HG02763 (cell line): Measurements from ENCODE around the gene ZNF410.
"Not testable (repeated sequence)": the region's sequence is repeated elsewhere in the genome, so short reads cannot be mapped to it uniquely, and the experiment has no call there.

Source experiments
- ATAC-seq: cut with Tn5 transposase; IDR thresholded peaks from one replicate; pipeline ENCODE4 v1.9.1; 2021; ENCODE audit warnings: mild to moderate bottlenecking, moderate library complexity; ENCODE audit not compliant: unreplicated experiment

Gene ZNF410

DNA sequence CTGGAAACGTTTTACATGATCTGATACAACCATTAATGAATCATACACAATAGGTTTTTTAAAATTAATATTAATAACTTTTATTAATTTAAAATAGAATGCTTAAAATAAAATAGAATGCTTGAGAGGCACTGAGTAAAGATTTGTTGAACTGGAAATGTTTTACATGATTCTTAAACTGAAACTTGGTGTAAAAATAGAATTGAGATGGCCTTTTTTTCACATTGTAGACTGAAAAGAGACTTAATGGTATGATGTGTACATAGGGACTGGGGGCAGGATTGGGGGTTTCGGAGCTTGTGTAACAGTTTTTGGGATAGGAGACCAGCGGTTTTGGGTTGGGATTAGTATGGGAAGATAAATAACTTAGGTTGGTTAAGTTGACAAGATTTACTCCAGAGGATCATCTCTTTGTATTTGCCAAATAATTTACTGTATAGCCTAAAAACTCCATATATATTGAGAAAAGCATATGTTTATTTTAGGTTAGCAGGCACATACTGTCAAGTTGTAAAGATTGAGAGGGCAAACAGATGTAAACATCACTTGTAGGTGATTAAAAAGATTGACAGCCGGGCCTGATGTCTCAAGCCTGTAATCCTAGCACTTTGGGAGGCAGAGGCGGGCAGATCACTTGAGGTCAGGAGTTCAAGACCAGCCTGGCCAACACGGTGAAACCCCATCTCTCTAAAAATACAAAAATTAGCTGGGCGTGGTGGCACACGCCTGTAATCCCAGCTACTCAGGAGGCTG, 2.0 kb upstream of the ZNF410 start:
- no peak for ATAC-seq

DNA sequence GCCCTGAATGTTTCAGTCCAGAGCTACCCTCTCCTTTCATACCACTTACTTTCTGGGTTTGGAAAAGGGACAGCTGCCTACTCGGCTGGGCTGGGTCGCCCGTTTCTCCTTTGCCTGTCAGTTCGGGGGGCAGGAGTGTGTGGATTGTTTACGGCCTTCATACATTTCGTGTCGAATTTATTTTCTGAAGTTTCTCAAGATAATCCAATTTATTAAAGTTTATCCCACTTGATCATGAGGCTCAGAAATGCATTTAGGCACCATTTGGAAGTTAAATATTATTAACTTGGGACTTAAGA, 608 bp downstream of the ZNF410 start:
- ATAC-seq: no peak

DNA sequence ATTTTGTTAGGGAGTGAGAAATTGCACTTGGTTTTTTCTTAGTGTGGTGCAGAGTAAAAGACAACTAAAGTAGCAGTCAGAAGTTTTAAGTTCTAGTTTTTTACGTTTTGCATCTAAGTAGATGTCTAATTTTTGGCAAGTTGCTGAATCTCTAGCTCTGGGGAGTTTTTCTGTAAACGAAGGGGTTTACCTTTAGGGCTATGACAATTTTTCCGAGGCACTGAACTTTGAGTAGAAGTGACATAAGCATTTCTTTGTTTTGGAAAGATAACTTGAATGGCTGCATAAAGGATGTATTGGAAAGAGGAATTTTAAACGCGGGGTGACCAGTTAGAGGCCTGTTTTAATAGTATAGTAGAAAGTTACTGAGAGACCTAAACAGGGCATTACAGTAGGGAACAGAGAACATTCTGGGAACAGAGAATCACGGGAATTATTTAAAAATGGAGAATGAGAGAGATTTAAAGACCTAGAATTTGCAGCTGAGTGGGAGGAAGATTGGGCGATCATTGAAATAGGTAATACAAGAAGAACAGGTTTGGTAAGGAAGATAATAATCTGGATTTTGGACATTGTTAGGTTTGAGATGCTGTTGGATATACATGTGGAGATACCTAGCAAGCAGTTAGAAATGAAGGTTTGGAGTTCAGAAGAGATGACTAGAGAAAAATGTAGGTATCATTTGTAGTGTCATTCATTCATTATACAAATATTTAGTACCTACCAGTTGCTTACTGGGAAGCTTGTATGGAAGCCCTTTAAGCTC, 1.2 kb downstream of the ZNF410 start:
- ATAC-seq: no peak

DNA sequence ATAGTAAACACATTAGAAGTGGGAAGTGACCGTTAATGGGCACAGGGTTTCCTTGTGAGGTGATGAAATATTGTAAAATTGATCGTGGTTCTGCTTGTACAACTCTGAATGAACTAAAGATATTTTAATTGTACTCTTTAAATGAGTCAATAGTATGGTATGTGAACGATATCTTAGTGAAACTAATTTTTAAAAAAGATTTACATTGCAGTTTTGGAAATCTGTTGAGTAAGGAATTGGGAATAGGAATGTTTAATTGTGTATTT, 1.7 kb downstream of the ZNF410 start:
- no peak for ATAC-seq

DNA sequence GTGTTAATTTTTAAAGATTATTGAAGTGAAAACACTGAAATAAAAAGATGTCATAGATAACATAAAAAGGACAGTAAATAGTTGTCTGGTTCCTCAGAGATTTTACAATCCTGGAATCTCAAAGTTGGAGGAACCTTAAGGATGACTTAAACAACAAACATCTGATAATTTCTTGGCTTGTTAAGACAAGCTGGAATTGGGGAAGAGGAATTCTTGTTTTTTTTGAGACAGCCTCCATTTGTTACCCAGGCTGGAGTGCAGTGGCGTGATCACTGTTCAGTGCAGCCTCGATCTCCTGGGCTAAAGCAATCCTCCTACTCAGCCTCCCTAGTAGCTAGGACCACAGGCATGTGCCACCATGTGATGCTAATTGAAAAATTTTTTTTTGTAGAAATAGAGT, 2.3 kb downstream of the ZNF410 start:
- ATAC-seq: no peak

DNA sequence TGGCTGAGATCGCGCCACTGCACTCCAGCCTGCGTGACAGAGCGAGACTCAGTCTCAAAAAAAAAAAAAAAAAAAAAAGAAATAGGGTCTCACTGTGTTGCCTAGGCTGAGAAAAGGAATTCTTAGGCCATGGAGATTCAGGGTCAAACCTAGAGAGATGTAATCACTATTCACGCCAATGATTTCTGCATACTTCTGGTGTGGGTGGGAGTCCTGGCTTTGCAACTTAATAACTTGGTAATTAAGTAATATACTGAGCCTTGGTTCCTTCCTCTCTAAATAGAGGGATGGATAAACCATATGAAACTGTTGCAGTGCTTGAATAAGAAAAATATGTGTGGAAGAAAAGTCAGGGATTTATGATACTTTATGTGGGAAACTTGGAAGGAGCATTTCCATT, 2.7 kb downstream of the ZNF410 start:
- ATAC-seq: no peak

DNA sequence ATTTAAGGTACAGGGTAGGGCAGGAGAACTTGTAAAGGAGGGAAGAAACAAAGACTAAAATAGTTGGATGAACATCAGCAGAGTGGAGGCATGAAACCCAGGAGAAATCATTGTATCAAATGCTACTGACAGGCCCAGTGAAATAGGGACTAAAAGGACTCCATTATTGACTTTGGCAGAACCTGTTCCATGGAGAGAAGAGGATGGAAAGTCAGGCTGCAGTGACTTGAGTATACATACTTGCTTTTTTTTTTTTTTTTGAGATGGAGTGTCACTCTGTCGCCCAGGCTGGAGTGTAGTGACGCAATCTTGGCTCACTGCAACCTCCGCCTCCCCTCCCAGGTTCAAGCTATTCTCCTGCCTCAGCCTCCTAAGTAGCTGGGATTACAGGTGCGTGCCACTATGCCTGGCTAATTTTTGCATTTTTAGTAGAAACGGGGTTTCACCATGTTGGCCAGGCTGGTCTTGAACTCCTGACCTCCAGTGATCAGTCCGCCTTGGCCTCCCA, 7.6 kb downstream of the ZNF410 start:
- ATAC-seq: not testable (repeated sequence)

DNA sequence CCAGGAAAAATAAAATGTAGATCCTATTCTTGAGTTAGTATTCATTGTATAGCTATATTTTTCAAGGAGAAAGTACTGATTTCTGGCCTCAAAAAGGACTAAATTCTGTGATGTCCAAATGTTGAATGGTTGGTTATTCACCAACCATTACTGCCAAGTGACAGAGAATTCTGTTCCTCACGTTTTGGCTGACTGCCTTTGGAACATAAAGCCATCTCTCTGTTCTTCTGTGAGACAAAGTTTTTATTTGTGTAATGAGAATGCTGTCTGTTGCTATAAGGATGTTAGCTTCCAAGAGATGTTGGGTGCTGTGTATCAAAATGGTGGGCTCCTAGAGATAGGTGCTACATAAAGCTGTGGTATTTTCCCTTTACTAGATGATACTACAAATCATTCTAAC, 9.3 kb downstream of the ZNF410 start:
- no peak for ATAC-seq

DNA sequence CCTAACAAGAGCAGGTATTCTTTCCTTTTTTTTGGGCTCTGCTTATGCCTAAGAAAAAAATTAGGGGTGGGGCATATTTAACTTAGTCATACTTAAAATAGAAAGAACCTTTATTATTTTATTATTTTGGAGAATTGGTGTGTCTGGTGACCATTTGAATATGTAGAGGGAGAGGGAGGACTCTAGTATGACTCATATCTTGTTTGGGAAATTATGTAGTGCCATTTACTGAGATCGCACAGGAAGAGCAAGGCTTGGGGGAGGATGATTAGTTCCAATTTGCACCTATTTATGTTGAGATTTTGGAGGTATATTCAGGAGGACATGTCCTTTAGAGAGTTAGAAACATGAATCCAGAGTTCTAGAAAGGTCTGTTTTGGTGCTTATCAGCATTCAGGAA, 9.9 kb downstream of the ZNF410 start:
- ATAC-seq: no peak

DNA sequence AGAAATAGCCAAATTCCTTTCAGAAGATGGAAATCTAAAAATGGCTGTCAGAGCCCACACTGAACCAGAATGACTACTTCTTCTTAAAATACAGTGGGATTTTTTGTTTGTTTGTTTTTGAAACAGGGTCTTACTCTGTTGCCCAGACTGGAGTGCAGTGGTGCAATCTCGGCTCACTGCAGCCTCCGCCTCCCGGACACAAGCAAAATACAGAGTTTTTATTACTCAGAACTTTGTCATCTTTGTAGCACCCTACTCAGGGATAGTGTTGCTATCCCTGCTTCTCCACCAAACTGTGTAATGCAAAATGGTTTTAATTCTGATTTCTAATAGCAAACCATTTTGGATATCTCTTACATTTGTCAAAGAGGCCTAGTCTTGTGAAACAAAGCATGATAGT, 16.4 kb downstream of the ZNF410 start:
- no peak for ATAC-seq

DNA sequence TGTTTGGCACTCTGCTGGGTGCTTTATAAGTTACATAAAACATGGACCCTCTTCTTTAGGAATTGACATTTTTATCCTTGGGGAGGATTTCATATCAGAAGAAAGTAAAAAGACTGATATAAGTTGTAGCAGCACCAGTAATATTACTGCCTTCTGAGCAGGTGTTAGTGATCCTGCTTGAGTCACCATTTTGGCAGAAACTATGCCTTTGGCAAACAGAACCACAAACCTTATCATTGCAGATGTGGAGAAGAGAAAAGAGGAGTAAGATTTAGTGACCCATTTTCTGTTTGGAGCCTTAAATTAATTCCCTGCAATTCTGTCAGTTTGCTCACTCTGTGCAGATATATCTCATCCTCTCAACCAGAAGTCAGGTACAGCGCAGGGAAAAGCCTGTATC, 23.0 kb downstream of the ZNF410 start:
- no peak for ATAC-seq

DNA sequence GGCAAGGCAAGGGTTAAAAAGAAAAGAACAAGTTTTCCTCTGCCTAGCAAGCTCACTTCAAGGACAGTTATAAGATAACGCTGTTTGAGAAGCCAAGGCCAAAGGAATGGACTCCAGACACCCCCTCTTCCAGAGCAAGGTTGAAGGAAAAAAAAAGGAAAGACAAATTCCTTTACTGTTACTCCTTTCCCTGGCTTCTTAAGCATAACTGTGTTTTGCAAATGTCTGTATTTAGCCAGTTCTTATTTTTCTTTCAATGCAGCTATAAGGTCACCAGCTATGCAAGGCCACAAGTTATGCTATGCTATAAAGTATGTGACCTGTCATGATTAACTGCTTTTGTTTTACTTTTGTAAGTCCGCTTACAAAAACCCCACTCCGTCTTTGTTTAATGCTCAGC, 26.6 kb downstream of the ZNF410 start:
- no peak for ATAC-seq

DNA sequence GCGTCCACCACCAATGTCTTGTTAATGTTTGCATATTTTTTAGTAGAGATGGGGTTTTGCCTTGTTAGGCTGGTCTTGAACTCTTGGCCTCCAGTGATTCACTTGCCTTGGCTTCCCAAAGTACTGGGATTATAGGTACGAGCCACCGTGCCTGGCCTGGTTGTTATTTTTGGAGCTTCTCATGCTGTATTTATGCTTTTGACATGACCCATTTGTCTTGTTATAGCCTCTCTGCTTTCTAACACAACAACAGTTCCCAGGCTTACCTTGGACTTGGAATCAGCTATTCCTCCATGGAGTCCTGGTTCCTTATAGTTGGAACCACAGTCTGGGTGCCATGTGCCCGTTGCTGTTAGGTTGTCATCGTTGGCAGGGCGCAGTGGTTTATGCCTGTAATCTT, 29.7 kb downstream of the ZNF410 start:
- ATAC-seq: no peak

DNA sequence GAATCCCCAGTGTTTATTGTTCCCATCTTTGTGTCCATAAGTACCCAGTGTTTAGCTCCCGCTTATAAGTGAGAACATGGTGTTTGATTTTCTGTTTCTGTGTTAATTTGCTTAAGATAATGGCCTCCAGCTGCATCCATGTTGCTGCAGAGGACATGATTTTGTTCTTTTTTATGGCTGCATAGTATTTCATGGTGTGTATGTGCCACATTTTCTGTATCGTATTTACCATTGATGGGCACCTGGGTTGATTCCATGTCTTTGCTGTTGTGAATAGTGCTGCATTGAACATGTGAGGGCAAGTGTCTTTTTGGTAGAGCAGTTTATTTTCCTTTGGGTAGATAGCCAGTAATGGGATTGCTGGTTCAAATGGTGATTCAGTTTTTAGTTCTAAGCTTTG, 32.8 kb downstream of the ZNF410 start:
- ATAC-seq: not testable (repeated sequence)

DNA sequence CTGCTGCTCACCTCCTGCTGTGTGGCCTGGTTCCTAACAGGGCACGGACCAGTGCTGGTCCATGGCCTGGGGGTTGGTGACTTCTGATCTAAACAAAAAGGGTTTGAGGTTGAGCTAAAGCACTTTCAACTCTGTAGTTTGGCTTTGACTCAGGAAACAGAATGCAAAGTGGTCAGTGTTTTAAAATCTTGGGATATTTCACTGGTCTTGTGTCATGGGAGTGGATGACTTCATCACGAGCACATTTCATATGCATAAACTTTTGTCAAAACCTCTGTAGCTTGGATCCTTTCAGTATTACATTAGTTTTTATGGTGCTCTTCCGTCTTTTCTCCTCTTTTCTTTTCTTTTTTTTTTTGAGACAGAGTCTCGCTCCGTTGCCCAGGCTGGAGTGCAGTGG, 37.7 kb downstream of the ZNF410 start:
- ATAC-seq: no peak

DNA sequence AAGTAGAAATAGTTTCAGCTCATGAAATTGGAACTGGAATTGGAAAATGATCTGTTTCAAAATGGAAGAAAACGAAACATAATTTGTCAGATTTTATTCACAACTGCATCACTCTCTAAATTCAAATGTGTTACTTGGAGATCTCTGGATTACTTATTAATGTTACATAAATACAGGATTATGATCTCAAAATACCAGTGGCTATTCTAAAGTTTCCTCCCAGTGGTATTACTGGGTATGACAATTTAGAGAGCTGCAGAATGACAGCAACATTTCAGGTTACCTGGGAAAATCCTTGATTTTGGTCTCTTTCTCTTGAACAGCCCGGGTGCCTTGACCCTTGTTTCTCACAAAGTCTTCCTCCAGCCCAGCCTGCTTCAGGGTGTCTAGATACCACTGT, 49.0 kb downstream of the ZNF410 start:
- no peak for ATAC-seq

DNA sequence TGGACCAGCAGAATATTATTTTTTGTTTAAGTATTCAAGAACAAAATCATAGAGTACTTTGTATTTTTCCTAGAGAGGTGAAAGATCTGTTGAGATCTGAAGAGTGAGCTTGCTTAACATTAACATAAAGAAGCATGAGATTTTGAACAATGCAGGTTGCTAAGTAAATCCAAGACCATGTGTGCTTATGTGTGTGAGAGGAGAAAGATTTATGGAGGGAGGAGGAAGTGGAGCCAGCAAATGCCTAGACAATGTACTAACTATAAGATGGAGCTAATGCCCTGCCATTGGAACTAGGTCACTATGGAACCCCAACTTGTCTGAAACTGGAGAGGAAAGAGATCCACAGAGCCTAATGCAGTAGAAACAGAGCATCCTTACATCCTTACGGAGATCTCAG, 49.9 kb downstream of the ZNF410 start:
- no peak for ATAC-seq

DNA sequence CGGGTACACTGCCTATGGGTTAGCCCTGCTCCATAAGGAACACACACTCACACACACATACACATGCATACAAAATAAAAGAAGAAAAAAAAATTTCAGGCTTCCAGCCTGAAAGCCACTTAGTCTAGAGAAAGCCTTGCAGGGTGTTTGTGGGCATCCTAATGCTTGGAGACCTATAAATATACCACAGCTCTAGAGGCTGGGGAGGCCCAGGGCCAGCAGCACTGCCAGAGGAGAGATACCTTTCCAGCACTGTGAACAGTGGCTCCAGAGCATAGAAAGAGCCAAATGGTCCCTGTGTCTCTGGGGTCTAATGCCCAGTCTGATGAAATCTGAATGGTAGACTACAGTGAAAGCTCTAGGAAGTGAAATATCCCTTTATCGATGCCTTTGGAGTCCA, 50.4 kb downstream of the ZNF410 start:
- no peak for ATAC-seq

DNA sequence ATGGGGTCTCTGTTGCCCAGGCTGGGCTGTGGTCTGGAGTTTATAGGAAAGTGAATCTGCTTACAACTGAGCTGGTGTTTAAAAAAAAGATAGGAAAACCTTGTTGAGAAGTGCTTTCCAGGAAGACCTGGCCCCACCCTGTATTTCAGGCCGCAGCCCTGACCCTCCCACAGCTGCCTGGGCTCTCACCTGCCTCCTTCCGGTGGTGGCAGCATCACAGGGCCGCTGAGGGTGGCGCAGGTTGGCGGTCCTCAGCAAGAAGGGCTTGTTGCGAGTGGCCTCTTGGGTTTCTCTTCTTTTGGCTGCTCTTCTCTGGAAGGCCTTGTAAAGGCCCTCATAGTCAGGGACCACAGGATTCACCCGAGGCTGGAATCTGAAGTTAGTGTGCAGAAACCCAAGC, 55.5 kb downstream of the ZNF410 start:
- no peak for ATAC-seq

DNA sequence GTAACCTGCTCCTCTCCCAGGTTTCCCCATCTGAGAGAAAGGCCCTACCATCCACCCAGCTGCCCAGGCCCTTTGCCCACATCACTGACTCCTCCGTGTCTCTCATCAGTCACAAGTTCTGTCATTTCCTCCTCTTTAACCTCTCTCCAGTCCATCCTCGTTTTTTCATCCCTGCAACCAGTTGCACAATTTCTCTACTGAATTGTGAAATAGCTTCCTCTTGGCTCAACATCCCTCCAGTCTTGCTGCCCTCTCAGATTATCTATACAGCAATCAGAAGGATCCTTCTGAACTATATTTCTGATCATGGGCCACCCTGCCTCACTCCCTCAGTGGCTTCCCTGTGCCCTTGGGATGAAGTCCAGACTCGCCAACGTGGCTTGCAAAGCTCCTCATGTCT, 56.4 kb downstream of the ZNF410 start:
- ATAC-seq: no peak

DNA sequence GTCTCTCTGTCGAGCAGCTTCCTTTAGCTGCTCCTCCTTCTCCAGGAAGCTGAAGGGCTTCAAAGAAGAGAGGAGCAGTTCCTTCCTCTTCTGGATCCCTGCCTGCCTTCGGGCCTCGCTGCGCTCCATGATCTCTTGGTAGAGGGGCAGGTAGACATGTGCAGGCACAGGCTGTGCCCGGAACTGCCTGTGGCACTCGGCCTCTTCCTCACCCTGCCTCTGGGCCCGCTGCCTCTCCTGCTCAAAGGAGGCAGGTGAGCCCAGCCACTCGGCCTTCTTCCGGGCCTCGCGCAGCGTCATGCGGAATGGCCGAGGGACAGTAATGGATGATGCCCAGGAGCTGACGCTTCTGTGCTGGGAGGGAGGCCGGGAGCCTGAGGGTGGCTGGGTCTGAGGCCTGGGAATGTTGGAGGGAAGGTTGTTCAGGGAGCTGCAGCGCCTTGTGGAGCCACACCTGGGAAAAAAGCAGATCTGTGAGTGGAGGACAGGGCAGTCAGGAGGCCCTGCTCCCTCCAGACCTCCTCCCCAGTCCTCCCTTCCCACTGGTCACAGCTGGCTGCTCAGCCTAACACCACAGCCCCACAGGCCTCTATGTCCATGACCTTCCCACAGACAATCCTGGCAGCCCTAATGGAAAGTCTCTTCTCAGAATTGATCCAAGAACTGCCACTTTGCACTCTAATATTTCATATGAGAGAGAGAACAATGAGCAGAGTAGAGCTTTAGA, 57.9 kb downstream of the ZNF410 start:
- no peak for ATAC-seq

DNA sequence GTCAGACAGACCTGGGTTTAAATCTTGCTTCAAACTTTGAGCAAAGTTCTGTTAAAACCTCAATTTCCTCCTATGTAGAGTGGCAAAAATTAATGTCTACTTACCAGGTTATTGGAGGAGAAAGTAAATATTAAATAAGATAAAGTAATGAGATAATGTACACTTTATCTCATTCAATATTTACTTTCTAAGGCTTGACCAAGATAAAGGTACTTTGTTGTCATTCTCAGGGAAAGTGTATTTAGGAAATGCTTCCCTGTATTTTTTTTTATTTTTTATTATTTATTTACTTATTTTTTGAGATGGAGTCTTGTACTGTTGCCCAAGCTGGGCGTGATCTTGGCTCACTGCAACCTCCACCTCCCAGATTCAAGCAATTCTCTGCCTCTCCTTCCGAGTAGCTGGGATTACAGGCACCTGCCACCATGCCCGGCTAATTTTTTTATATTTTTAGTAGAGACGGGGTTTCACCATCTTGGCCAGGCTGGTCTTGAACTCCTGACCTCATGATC, 58.6 kb downstream of the ZNF410 start:
- ATAC-seq: no peak
